Esophagus (tissue), 2 donors: Measurements from ENCODE around the gene MSI2. TPM values are rescaled to one million over a fixed set of nuclear protein-coding genes. Genes with fewer than 3 reads are reported as not detected.

Experiments
- H3K27ac ChIP-seq, 2 donors: one replicate each; pipeline ENCODE4 v1.5.1; 2013; ENCODE audit warnings: low read depth in 2 of 2, mild to moderate bottlenecking in 2 of 2, inconsistent platforms in 1 of 2, low read length in 1 of 2, moderate library complexity in 1 of 2
- H3K27me3 ChIP-seq, 2 donors: one replicate each; pipeline ENCODE4 v1.6.1; 2013; ENCODE audit warnings: low read length in 2 of 2, control low read depth in 1 of 2, mild to moderate bottlenecking in 1 of 2; ENCODE audit not compliant: insufficient read depth in 2 of 2, control insufficient read depth in 1 of 2
- H3K36me3 ChIP-seq, 2 donors: one replicate each; pipeline ENCODE4 v1.6.1; 2013; ENCODE audit warnings: low read length in 1 of 2; ENCODE audit not compliant: control insufficient read depth in 2 of 2, insufficient read depth in 2 of 2
- H3K4me1 ChIP-seq, 2 donors: one replicate each; pipeline ENCODE4 v1.6.1; 2013; ENCODE audit warnings: low read length in 1 of 2; ENCODE audit not compliant: control insufficient read depth in 2 of 2, insufficient read depth in 2 of 2
- H3K4me3 ChIP-seq, 2 donors: one replicate each; pipeline ENCODE4 v1.5.1; 2013; ENCODE audit warnings: low read length in 2 of 2, mild to moderate bottlenecking in 2 of 2, low read depth in 1 of 2, moderate library complexity in 1 of 2
- H3K9me3 ChIP-seq, 2 donors: one replicate each; pipeline ENCODE4 v1.6.1; 2013; ENCODE audit warnings: mild to moderate bottlenecking in 2 of 2, low read depth in 1 of 2, low read length in 1 of 2, moderate library complexity in 1 of 2; ENCODE audit not compliant: control insufficient read depth in 2 of 2, insufficient read depth in 1 of 2
- WGBS, 2 donors: extraction: QIAGEN DNeasy Blood & Tissue Kit; methylation state at CpG; one replicate each; pipeline ENCODE4 v1.1.7; 2013; 5-methylcytosine and 5-hydroxymethylcytosine counted together
- polyA plus RNA-seq, 2 donors: library from polyadenylated mRNA; stranded (reverse); fragments of 200-250 nt; gene quantifications; one replicate each; pipeline ENCODE4 v1.2.3, GENCODE V29; 2013
- donor health status: healthy with polysubstance abuse.
- donor health status: Bipolar disorder and iron deficiency.

Gene MSI2
- polyA plus RNA-seq, 2 donors, result 7.8 to 8.2 TPM

- H3K4me1 ChIP-seq, result peaks cover 0 to 1% of the 10 kb centered on the region in 2 donors
- no peak overlapping the region for H3K27ac ChIP-seq
- WGBS, 2 donors, result 90 to 92% methylated on average over 7 of the region's 7 CpGs
- no peak overlapping the region for H3K4me3 ChIP-seq
- H3K9me3 ChIP-seq, result no peaks in the 10 kb centered on the region
- no peaks in the 10 kb centered on the region for H3K36me3 ChIP-seq
- H3K27me3 ChIP-seq, result no peaks in the 10 kb centered on the region
These were observed 107.8 kb downstream of the MSI2 start for GRCh38 chr17:57363998-57364643.

DNA sequence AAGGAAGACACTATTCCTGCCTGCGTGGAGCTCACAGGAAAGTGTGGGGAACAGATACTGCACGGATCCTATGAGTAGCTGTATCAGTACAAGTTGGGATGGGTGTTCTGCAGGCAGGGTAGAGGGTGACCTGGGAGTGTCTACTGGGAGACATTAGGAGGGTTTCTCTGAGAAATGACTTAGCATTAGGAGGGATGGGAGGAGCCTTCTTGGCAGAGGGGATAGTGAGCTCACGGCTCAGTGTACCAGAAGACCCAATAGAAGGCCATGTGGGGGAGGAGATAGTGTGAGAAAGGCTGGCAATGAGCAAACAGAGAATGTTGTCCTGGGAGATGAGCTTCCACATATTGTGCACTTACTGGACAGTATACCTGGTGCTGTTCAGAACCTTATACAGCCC lies 109.1 kb downstream of the MSI2 start:
- H3K27me3 ChIP-seq, result no peaks in the 10 kb centered on the region
- no peak overlapping the region for H3K4me3 ChIP-seq
- H3K27ac ChIP-seq, result no peak overlapping the region
- no peaks in the 10 kb centered on the region for H3K9me3 ChIP-seq
- no peaks in the 10 kb centered on the region for H3K36me3 ChIP-seq
- 84 to 87% methylated on average over 3 of the region's 3 CpGs for WGBS, 2 donors
- H3K4me1 ChIP-seq, result peaks cover 0 to 4% of the 10 kb centered on the region in 2 donors

- Histone ChIP-seq H3K27ac (no peak overlapping the region), H3K27me3 (no peaks in the 10 kb centered on the region), H3K9me3 (no peaks in the 10 kb centered on the region), H3K36me3 (no peaks in the 10 kb centered on the region), H3K4me3 (no peak overlapping the region), H3K4me1 (peaks cover 0 to 6% of the 10 kb centered on the region in 2 donors)
- WGBS, 2 donors, result 85 to 87% methylated on average over 6 of the region's 6 CpGs
These were observed 109.8 kb downstream of the MSI2 start for GRCh38 chr17:57366177-57366557.

GRCh38 chr17:57366558-57367351 lies 110.4 kb downstream of the MSI2 start:
- H3K9me3 ChIP-seq, result no peaks in the 10 kb centered on the region
- H3K4me1 ChIP-seq, result peaks cover 0 to 6% of the 10 kb centered on the region in 2 donors
- no peaks in the 10 kb centered on the region for H3K27me3 ChIP-seq
- no peaks in the 10 kb centered on the region for H3K36me3 ChIP-seq
- whole genome bisulfite sequencing, 2 donors, result 64 to 76% methylated on average over 13 of the region's 13 CpGs
- H3K4me3 ChIP-seq, result no peak overlapping the region
- no peak overlapping the region for H3K27ac ChIP-seq

DNA sequence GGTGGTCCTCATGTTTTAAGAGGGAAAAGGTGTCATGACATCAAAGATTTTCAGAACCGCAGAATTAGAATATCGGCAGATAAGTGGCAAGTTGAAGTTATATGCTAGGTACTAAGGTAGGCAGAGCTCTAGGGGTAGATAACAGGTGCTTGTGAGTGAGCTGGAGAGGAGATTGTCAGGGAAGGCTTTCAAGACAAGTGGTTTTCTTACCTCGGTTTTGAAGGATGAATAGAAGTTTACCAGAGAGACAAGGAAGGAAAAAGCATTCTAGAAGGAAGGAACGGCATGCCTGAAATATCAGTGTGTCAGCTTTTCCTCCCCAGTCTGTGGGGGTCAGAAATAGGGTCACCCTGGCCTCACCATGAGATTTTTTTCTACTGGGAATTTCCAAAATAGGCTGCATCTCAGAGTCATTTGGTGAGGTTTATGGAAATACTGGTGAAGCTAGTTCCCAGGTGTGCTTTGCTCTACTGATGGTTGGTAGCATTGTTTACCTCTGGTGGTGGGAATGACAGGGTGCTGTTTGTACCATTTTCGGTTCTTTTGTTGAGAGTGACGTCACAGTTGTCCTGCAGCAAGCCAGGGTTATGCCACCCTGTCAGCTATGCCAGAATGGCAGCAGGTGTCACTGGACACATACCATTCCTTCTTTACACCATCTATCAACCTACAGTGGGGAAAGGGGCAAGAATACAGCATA lies 112.5 kb downstream of the MSI2 start:
- Histone ChIP-seq H3K27ac (no peak overlapping the region), H3K4me3 (no peak overlapping the region), H3K9me3 (no peaks in the 10 kb centered on the region), H3K27me3 (no peaks in the 10 kb centered on the region), H3K4me1 (peaks cover 0 to 6% of the 10 kb centered on the region in 2 donors), H3K36me3 (no peaks in the 10 kb centered on the region)
- 69 to 76% methylated on average over 6 of the region's 6 CpGs for WGBS, 2 donors

GRCh38 chr17:57369509-57369945 lies 113.2 kb downstream of the MSI2 start:
- no peak overlapping the region for H3K27ac ChIP-seq
- peaks cover 0 to 6% of the 10 kb centered on the region in 2 donors for H3K4me1 ChIP-seq
- WGBS, 2 donors, result 45 to 60% methylated on average over 2 of the region's 2 CpGs
- no peaks in the 10 kb centered on the region for H3K27me3 ChIP-seq
- H3K4me3 ChIP-seq, result no peak overlapping the region
- H3K9me3 ChIP-seq, result no peaks in the 10 kb centered on the region
- no peaks in the 10 kb centered on the region for H3K36me3 ChIP-seq

DNA sequence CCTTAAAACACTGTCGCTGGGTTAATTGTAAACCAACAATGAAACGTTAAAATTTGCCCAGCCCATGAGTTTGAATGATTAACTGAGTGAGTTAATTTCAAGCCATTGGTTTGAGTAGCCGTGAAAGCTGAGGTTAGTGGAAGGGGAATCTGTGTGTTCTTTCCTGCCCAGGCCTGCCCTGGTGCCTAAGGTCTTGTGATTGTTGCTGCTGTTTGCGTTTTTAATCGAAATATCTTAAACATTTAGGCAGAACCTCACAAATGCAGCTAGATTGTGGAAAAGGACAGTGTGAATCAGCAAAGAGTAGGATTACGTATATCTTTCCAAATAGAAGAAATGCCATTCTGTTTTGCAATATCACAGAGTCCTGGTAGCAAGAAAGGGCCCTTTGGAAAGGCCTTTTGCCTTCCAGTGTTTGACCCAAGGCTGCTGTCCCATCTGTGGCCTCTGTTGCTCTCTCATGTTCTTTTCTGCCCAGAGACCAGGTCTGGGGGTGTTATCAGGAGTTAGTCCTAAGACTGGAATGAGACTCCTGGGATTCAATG lies 113.8 kb downstream of the MSI2 start:
- Histone ChIP-seq H3K4me3 (no peak overlapping the region), H3K36me3 (no peaks in the 10 kb centered on the region), H3K4me1 (peaks cover 0 to 6% of the 10 kb centered on the region in 2 donors), H3K9me3 (no peaks in the 10 kb centered on the region), H3K27ac (no peak overlapping the region), H3K27me3 (no peaks in the 10 kb centered on the region)
- 51 to 56% methylated on average over 6 of the region's 6 CpGs for WGBS, 2 donors

- 93 to 98% methylated on average over 4 of the region's 4 CpGs for WGBS, 2 donors
- Histone ChIP-seq H3K9me3 (no peaks in the 10 kb centered on the region), H3K27me3 (no peaks in the 10 kb centered on the region), H3K4me1 (peaks cover 0 to 6% of the 10 kb centered on the region in 2 donors), H3K36me3 (no peaks in the 10 kb centered on the region), H3K27ac (no peak overlapping the region), H3K4me3 (no peak overlapping the region)
These were observed 114.3 kb downstream of the MSI2 start for GRCh38 chr17:57370619-57371018.

GRCh38 chr17:57372156-57372555 lies 115.8 kb downstream of the MSI2 start:
- Histone ChIP-seq H3K4me3 (no peak overlapping the region), H3K27me3 (no peaks in the 10 kb centered on the region), H3K9me3 (no peaks in the 10 kb centered on the region), H3K4me1 (peaks cover 0 to 6% of the 10 kb centered on the region in 2 donors), H3K36me3 (no peaks in the 10 kb centered on the region), H3K27ac (no peak overlapping the region)
- 58 to 71% methylated on average over 3 of the region's 3 CpGs for WGBS, 2 donors
